ENCODE results near the gene SOD1.
"Not testable (repeated sequence)": the region's sequence is repeated elsewhere in the genome, so short reads cannot be mapped to it uniquely, and the experiment has no call there.

Gene SOD1

GRCh38 chr21:31656199-31657095 lies 3.0 kb upstream of the SOD1 start:
- no peak for DNase-seq (ENCODE audit: low spot score)

GRCh38 chr21:31658053-31658452 lies 1.4 kb upstream of the SOD1 start:
- no peak for DNase-seq (ENCODE audit: low spot score)

- DNase-seq (ENCODE audit: low spot score) = no peak
These were observed 282 bp upstream of the SOD1 start for GRCh38 chr21:31659286-31659535.

- no peak for DNase-seq (ENCODE audit: low spot score)
These were observed 719 bp downstream of the SOD1 start for GRCh38 chr21:31660259-31660565.

- DNase-seq (ENCODE audit: low spot score) = no peak
These were observed 1.1 kb downstream of the SOD1 start for GRCh38 chr21:31660591-31660990.

GRCh38 chr21:31663584-31664249 lies 4.2 kb downstream of the SOD1 start:
- no peak for DNase-seq (ENCODE audit: low spot score)

- DNase-seq (ENCODE audit: low spot score) = peak; percentile 51
These were observed 5.9 kb downstream of the SOD1 start for GRCh38 chr21:31665397-31665796.

GRCh38 chr21:31665869-31666268 lies 6.4 kb downstream of the SOD1 start:
- DNase-seq (ENCODE audit: low spot score) = not testable (repeated sequence)

GRCh38 chr21:31666445-31667010 lies 7.0 kb downstream of the SOD1 start:
- DNase-seq (ENCODE audit: low spot score) = no peak

GRCh38 chr21:31667132-31667531 lies 7.6 kb downstream of the SOD1 start:
- no peak for DNase-seq (ENCODE audit: low spot score)

GRCh38 chr21:31667639-31668038 lies 8.1 kb downstream of the SOD1 start:
- DNase-seq (ENCODE audit: low spot score) = no peak

GRCh38 chr21:31668651-31669491 lies 9.4 kb downstream of the SOD1 start:
- no peak for DNase-seq (ENCODE audit: low spot score)

GRCh38 chr21:31670070-31670469 lies 10.6 kb downstream of the SOD1 start:
- no peak for DNase-seq (ENCODE audit: low spot score)

GRCh38 chr21:31671146-31671716 lies 11.7 kb downstream of the SOD1 start:
- DNase-seq (ENCODE audit: low spot score) = peak; percentile 20

- DNase-seq (ENCODE audit: low spot score) = no peak
These were observed 12.4 kb downstream of the SOD1 start for GRCh38 chr21:31671931-31672330.

GRCh38 chr21:31673321-31673912 lies 13.9 kb downstream of the SOD1 start:
- DNase-seq (ENCODE audit: low spot score) = no peak

GRCh38 chr21:31675318-31675717 lies 15.8 kb downstream of the SOD1 start:
- no peak for DNase-seq (ENCODE audit: low spot score)

- DNase-seq (ENCODE audit: low spot score) = no peak
These were observed 16.5 kb downstream of the SOD1 start for GRCh38 chr21:31675960-31676359.

GRCh38 chr21:31677047-31677446 lies 17.6 kb downstream of the SOD1 start:
- no peak for DNase-seq (ENCODE audit: low spot score)

- no peak for DNase-seq (ENCODE audit: low spot score)
These were observed 19.0 kb downstream of the SOD1 start for GRCh38 chr21:31678478-31678877.

- no peak for DNase-seq (ENCODE audit: low spot score)
These were observed 23.1 kb downstream of the SOD1 start for GRCh38 chr21:31682620-31683019.

- no peak for DNase-seq (ENCODE audit: low spot score)
These were observed 23.5 kb downstream of the SOD1 start for GRCh38 chr21:31683029-31683428.

Measured in Ammon's horn (tissue), 1 donor.